Suppressor macrophage treated with lipopolysaccharide for 1 hour (primary cell): Measurements from ENCODE around the gene PLEKHG4B.

Experiments
- DNase-seq, 3 donors: peaks; one replicate each; pipeline ENCODE4 v3.0.0-alpha.2; 2020 to 2022

PLEKHG4B gene

GRCh38 chr5:130601-131131, 38.7 kb downstream of the PLEKHG4B start:
- DNase-seq = peak; percentile 73 to 86 (median 85)

- peak in 1 of 3 donors; percentile 15 for DNase-seq
These were observed 44.9 kb downstream of the PLEKHG4B start for GRCh38 chr5:136901-137300.

GRCh38 chr5:137741-138140, 45.8 kb downstream of the PLEKHG4B start:
- no peak for DNase-seq

GRCh38 chr5:138936-139335, 47.0 kb downstream of the PLEKHG4B start:
- DNase-seq = no peak

- no peak for DNase-seq
These were observed 47.8 kb downstream of the PLEKHG4B start for GRCh38 chr5:139579-140442.

- DNase-seq = no peak
These were observed 48.5 kb downstream of the PLEKHG4B start for GRCh38 chr5:140443-140829.

- DNase-seq = no peak
These were observed 49.2 kb downstream of the PLEKHG4B start for GRCh38 chr5:141211-141610.

- DNase-seq = no peak
These were observed 49.8 kb downstream of the PLEKHG4B start for GRCh38 chr5:141761-142160.

GRCh38 chr5:142246-142810, 50.4 kb downstream of the PLEKHG4B start:
- DNase-seq = no peak

GRCh38 chr5:143041-143440, 51.1 kb downstream of the PLEKHG4B start:
- DNase-seq = no peak

GRCh38 chr5:144941-145340, 53.0 kb downstream of the PLEKHG4B start:
- no peak for DNase-seq

GRCh38 chr5:145585-146323, 53.8 kb downstream of the PLEKHG4B start:
- no peak for DNase-seq

GRCh38 chr5:147751-148150, 55.8 kb downstream of the PLEKHG4B start:
- no peak for DNase-seq

- peak in 2 of 3 donors; percentile 29 to 30 for DNase-seq
These were observed 57.9 kb downstream of the PLEKHG4B start for GRCh38 chr5:149745-150485.

GRCh38 chr5:150746-151145, 58.8 kb downstream of the PLEKHG4B start:
- DNase-seq = no peak

- DNase-seq = no peak
These were observed 60.1 kb downstream of the PLEKHG4B start for GRCh38 chr5:152077-152476.

- DNase-seq = no peak
These were observed 61.3 kb downstream of the PLEKHG4B start for GRCh38 chr5:153256-153655.

GRCh38 chr5:154236-154635, 62.3 kb downstream of the PLEKHG4B start:
- DNase-seq = no peak

GRCh38 chr5:154826-155225, 62.9 kb downstream of the PLEKHG4B start:
- DNase-seq = no peak

- DNase-seq = no peak
These were observed 63.9 kb downstream of the PLEKHG4B start for GRCh38 chr5:155651-156410.

GRCh38 chr5:156411-157072, 64.6 kb downstream of the PLEKHG4B start:
- DNase-seq = no peak
